Aorta (tissue), 5 donors: Measurements from ENCODE around the gene DEPP1. TPM values are rescaled to one million over a fixed set of nuclear protein-coding genes. Genes with fewer than 3 reads are reported as not detected.

Experiments
- ATAC-seq: fragments of 200-7000 bp; cut with Tn5 transposase; one replicate; pipeline ENCODE4 v1.9.1; 2022; ENCODE audit warnings: moderate library complexity; ENCODE audit not compliant: low FRiP score
- DNase-seq, 2 donors: peaks; one replicate each; pipeline ENCODE4 v3.0.0-alpha.2; 2020
- H3K27ac ChIP-seq, 2 donors: one replicate each; pipeline ENCODE4 v1.5.1; 2013; ENCODE audit warnings: low read length in 2 of 2, mild to moderate bottlenecking in 2 of 2, moderate library complexity in 2 of 2, control low read depth in 1 of 2, inconsistent platforms in 1 of 2, low read depth in 1 of 2
- H3K27me3 ChIP-seq, 2 donors: one replicate each; pipeline ENCODE4 v1.6.1; 2013; ENCODE audit warnings: control low read depth in 1 of 2, low read length in 1 of 2, mild to moderate bottlenecking in 1 of 2, moderate library complexity in 1 of 2; ENCODE audit not compliant: insufficient read depth in 2 of 2, control insufficient read depth in 1 of 2
- H3K36me3 ChIP-seq, 2 donors: one replicate each; pipeline ENCODE4 v1.6.1; 2013; ENCODE audit warnings: control low read depth in 1 of 2, low read length in 1 of 2, mild to moderate bottlenecking in 1 of 2; ENCODE audit not compliant: insufficient read depth in 2 of 2, control insufficient read depth in 1 of 2
- H3K4me1 ChIP-seq, 2 donors: one replicate each; pipeline ENCODE4 v1.6.1; 2013; ENCODE audit warnings: low read length in 2 of 2, control low read depth in 1 of 2, mild to moderate bottlenecking in 1 of 2, moderate library complexity in 1 of 2; ENCODE audit not compliant: insufficient read depth in 2 of 2, control insufficient read depth in 1 of 2
- H3K4me3 ChIP-seq, 2 donors: one replicate each; pipeline ENCODE4 v1.5.1; 2013; ENCODE audit warnings: low read length in 2 of 2, control low read depth in 1 of 2, mild to moderate bottlenecking in 1 of 2
- H3K9me3 ChIP-seq: one replicate; pipeline ENCODE4 v1.6.1; 2013; ENCODE audit warnings: mild to moderate bottlenecking, low read length; ENCODE audit not compliant: control insufficient read depth
- WGBS, 2 donors: extraction: QIAGEN DNeasy Blood & Tissue Kit; methylation state at CpG; one replicate each; pipeline ENCODE4 v1.1.7; 2013; 5-methylcytosine and 5-hydroxymethylcytosine counted together
- intact Hi-C, 2 donors: fragments of 100-400 bp; cut with DNase I; formaldehyde crosslinking; loops; one replicate each; pipeline versions ENCODE4 v1.14.2 to v1.15.0; 2022
- polyA plus RNA-seq, 2 donors: library from polyadenylated mRNA; stranded (reverse); fragments of 200-250 nt; gene quantifications; one replicate each; pipeline ENCODE4 v1.2.3, GENCODE V29; 2013
- total RNA-seq, 2 donors: library from RNA; stranded (reverse); fragmentation: NEBNext Ultra II Directional; extraction: Animal tissue kit (Norgen Biotek cat#: 25700); gene quantifications; one replicate each; pipeline ENCODE4 v1.2.1, GENCODE V29; 2021
- donor health status: healthy with polysubstance abuse.
- donor health status: Bipolar disorder and iron deficiency.
- donor health status: DM: no; HTN: no; CAD: no.
- donor health status: DM: no; HTN: no; CAD: no.
- donor health status: DM: yes; HTN: yes; CAD: no.

DEPP1 gene
- total and polyA plus RNA-seq, 4 donors, result 55.2 to 492 (median 169) TPM

- Histone ChIP-seq H3K4me1 (peaks cover 0 to 7% of the 10 kb centered on the region in 2 donors), H3K36me3 (peaks cover 0 to 2% of the 10 kb centered on the region in 2 donors), H3K9me3 (no peaks in the 10 kb centered on the region), H3K27me3 (no peaks in the 10 kb centered on the region), H3K4me3 (no peak overlapping the region), H3K27ac (no peak overlapping the region)
- intact Hi-C loops, result no loop called here
- 93 to 96% methylated on average over 4 of the region's 4 CpGs for WGBS, 2 donors
- DNase-seq (no peak), ATAC-seq (no peak)
These were observed 22.4 kb downstream of the DEPP1 start for GRCh38 chr10:44956226-44956625.

GRCh38 chr10:44955413-44956070 is 23.1 kb downstream of the DEPP1 start:
- ATAC-seq (no peak), DNase-seq (no peak)
- peaks cover 0 to 7% of the 10 kb centered on the region in 2 donors for H3K4me1 ChIP-seq
- intact Hi-C loops, result no loop called here
- no peak overlapping the region for H3K27ac ChIP-seq
- H3K36me3 ChIP-seq, result peaks cover 0 to 2% of the 10 kb centered on the region in 2 donors
- H3K9me3 ChIP-seq, result no peaks in the 10 kb centered on the region
- H3K4me3 ChIP-seq, result no peak overlapping the region
- 80 to 81% methylated on average over 8 of the region's 8 CpGs for WGBS, 2 donors
- H3K27me3 ChIP-seq, result no peaks in the 10 kb centered on the region

GRCh38 chr10:44954962-44955361 is 23.6 kb downstream of the DEPP1 start:
- intact Hi-C loops, result no loop called here
- peaks cover 0 to 7% of the 10 kb centered on the region in 2 donors for H3K4me1 ChIP-seq
- H3K27me3 ChIP-seq, result no peaks in the 10 kb centered on the region
- no peak overlapping the region for H3K4me3 ChIP-seq
- ATAC-seq (no peak), DNase-seq (no peak)
- peaks cover 0 to 2% of the 10 kb centered on the region in 2 donors for H3K36me3 ChIP-seq
- H3K9me3 ChIP-seq, result no peaks in the 10 kb centered on the region
- H3K27ac ChIP-seq, result no peak overlapping the region

GRCh38 chr10:44954042-44954441 is 24.6 kb downstream of the DEPP1 start:
- no peaks in the 10 kb centered on the region for H3K9me3 ChIP-seq
- peaks cover 0 to 2% of the 10 kb centered on the region in 2 donors for H3K36me3 ChIP-seq
- no peak overlapping the region for H3K27ac ChIP-seq
- ATAC-seq (no peak), DNase-seq (no peak)
- intact Hi-C loops, result no loop called here
- H3K27me3 ChIP-seq, result no peaks in the 10 kb centered on the region
- H3K4me3 ChIP-seq, result no peak overlapping the region
- H3K4me1 ChIP-seq, result peaks cover 0 to 7% of the 10 kb centered on the region in 2 donors

GRCh38 chr10:44952779-44953231 is 25.8 kb downstream of the DEPP1 start:
- intact Hi-C loops, result no loop called here

GRCh38 chr10:44951576-44952226 is 26.9 kb downstream of the DEPP1 start:
- H3K36me3 ChIP-seq, result peaks cover 0 to 1% of the 10 kb centered on the region in 2 donors
- no peaks in the 10 kb centered on the region for H3K9me3 ChIP-seq
- no peak for ATAC-seq
- H3K27ac ChIP-seq, result no peak overlapping the region
- no peak overlapping the region for H3K4me3 ChIP-seq
- no peak for DNase-seq
- intact Hi-C loops, result no loop called here
- H3K4me1 ChIP-seq, result no peaks in the 10 kb centered on the region
- no peaks in the 10 kb centered on the region for H3K27me3 ChIP-seq
- WGBS, 2 donors, result 84 to 87% methylated on average over 7 of the region's 7 CpGs

More at GRCh38 chr10:44952779-44953231, 25.8 kb downstream of the DEPP1 start:
- H3K36me3 ChIP-seq, result peaks cover 0 to 2% of the 10 kb centered on the region in 2 donors
- ATAC-seq (no peak), DNase-seq (no peak)
- no peaks in the 10 kb centered on the region for H3K9me3 ChIP-seq
- 54 to 66% methylated on average over 2 of the region's 2 CpGs for WGBS, 2 donors
- H3K27me3 ChIP-seq, result no peaks in the 10 kb centered on the region
- no peak overlapping the region for H3K27ac ChIP-seq
- H3K4me1 ChIP-seq, result peaks cover 0 to 4% of the 10 kb centered on the region in 2 donors
- H3K4me3 ChIP-seq, result no peak overlapping the region

GRCh38 chr10:44950326-44951225 is 28.0 kb downstream of the DEPP1 start:
- Histone ChIP-seq H3K27me3 (no peaks in the 10 kb centered on the region), H3K4me1 (no peaks in the 10 kb centered on the region), H3K27ac (no peak overlapping the region), H3K36me3 (no peaks in the 10 kb centered on the region), H3K9me3 (no peaks in the 10 kb centered on the region), H3K4me3 (no peak overlapping the region)
- ATAC-seq, result no peak
- no peak for DNase-seq
- intact Hi-C loops, result no loop called here
- WGBS, 2 donors, result 84 to 88% methylated on average over 10 of the region's 10 CpGs

- 61 to 80% methylated on average over 3 of the region's 3 CpGs for WGBS, 2 donors
- no peak for DNase-seq
- no peaks in the 10 kb centered on the region for H3K9me3 ChIP-seq
- intact Hi-C loops, result no loop called here
- H3K4me3 ChIP-seq, result no peak overlapping the region
- H3K27ac ChIP-seq, result no peak overlapping the region
- H3K27me3 ChIP-seq, result no peaks in the 10 kb centered on the region
- no peaks in the 10 kb centered on the region for H3K36me3 ChIP-seq
- no peak for ATAC-seq
- no peaks in the 10 kb centered on the region for H3K4me1 ChIP-seq
These were observed 28.7 kb downstream of the DEPP1 start for GRCh38 chr10:44949915-44950314.
